Measurements from ENCODE around the gene DQX1.

Gene DQX1

GRCh38 chr2:74572178-74572925, 46.3 kb upstream of the DQX1 start:
- H3K4me3 ChIP-seq (replicated peaks; ENCODE audit: insufficient read depth, low read length), result no peak overlapping the region
- no peaks in the 10 kb centered on the region for H3K27me3 ChIP-seq (ENCODE audit: insufficient read depth, poor library complexity, severe bottlenecking)
- TF ChIP-seq GABPA (IDR thresholded peaks at IDR 0.05; ENCODE audit: low read depth), result no peak
- peak overlapping the region; percentile 89 for H3K27ac ChIP-seq (replicated peaks)
- DNase-seq (ENCODE audit: low read depth in 1 of 2, low spot score in 1 of 2), result no peak

- peak overlapping the region; percentile 43 for H3K27ac ChIP-seq (replicated peaks)
- no peak for DNase-seq (ENCODE audit: low read depth in 1 of 2, low spot score in 1 of 2)
- no peaks in the 10 kb centered on the region for H3K27me3 ChIP-seq (ENCODE audit: insufficient read depth, poor library complexity, severe bottlenecking)
- no peak for TF ChIP-seq CTCF (IDR thresholded peaks at IDR 0.05; ENCODE audit: insufficient read depth, low read length)
- no peak for TF ChIP-seq GABPA (IDR thresholded peaks at IDR 0.05; ENCODE audit: low read depth)
- TF ChIP-seq REST (IDR thresholded peaks at IDR 0.05; ENCODE audit: insufficient replicate concordance, low read depth), result no peak
- no peak for TF ChIP-seq POLR2AphosphoS5 (IDR thresholded peaks at IDR 0.05; ENCODE audit: low read depth)
- no peak for TF ChIP-seq SPI1 (IDR thresholded peaks at IDR 0.05; ENCODE audit: borderline replicate concordance, low read depth)
- no peak overlapping the region for H3K4me3 ChIP-seq (replicated peaks; ENCODE audit: insufficient read depth, low read length)
These were observed 45.0 kb upstream of the DQX1 start for GRCh38 chr2:74571058-74571457.

GRCh38 chr2:74569686-74570085, 43.7 kb upstream of the DQX1 start:
- H3K27me3 ChIP-seq (ENCODE audit: insufficient read depth, poor library complexity, severe bottlenecking), result no peaks in the 10 kb centered on the region
- no peak for DNase-seq (ENCODE audit: low read depth in 1 of 2, low spot score in 1 of 2)
- no peak overlapping the region for H3K4me3 ChIP-seq (replicated peaks; ENCODE audit: insufficient read depth, low read length)
- TF ChIP-seq REST (IDR thresholded peaks at IDR 0.05; ENCODE audit: insufficient replicate concordance, low read depth) (no peak), GABPA (IDR thresholded peaks at IDR 0.05; ENCODE audit: low read depth) (no peak), CTCF (IDR thresholded peaks at IDR 0.05; ENCODE audit: insufficient read depth, low read length) (no peak)
- H3K27ac ChIP-seq (replicated peaks), result no peak overlapping the region

- H3K27ac ChIP-seq (replicated peaks), result no peak overlapping the region
- no peaks in the 10 kb centered on the region for H3K27me3 ChIP-seq (ENCODE audit: insufficient read depth, poor library complexity, severe bottlenecking)
- H3K4me3 ChIP-seq (replicated peaks; ENCODE audit: insufficient read depth, low read length), result no peak overlapping the region
- DNase-seq (ENCODE audit: low read depth in 1 of 2, low spot score in 1 of 2), result no peak
- TF ChIP-seq POLR2AphosphoS5 (IDR thresholded peaks at IDR 0.05; ENCODE audit: low read depth), result no peak
- TF ChIP-seq GABPA (IDR thresholded peaks at IDR 0.05; ENCODE audit: low read depth), result no peak
- no peak for TF ChIP-seq REST (IDR thresholded peaks at IDR 0.05; ENCODE audit: insufficient replicate concordance, low read depth)
- TF ChIP-seq CTCF (IDR thresholded peaks at IDR 0.05; ENCODE audit: insufficient read depth, low read length), result no peak
- no peak for TF ChIP-seq SPI1 (IDR thresholded peaks at IDR 0.05; ENCODE audit: borderline replicate concordance, low read depth)
These were observed 41.9 kb upstream of the DQX1 start for GRCh38 chr2:74567881-74568280.

Measured in HL-60 (cell line).